Measurements from ENCODE around the gene FHAD1. TPM values are rescaled to one million over a fixed set of nuclear protein-coding genes. Genes with fewer than 3 reads are reported as not detected.

Gene FHAD1
- total and polyA plus RNA-seq, 2 experiments from 2014 or later: 0.13 to 0.68 TPM

DNA sequence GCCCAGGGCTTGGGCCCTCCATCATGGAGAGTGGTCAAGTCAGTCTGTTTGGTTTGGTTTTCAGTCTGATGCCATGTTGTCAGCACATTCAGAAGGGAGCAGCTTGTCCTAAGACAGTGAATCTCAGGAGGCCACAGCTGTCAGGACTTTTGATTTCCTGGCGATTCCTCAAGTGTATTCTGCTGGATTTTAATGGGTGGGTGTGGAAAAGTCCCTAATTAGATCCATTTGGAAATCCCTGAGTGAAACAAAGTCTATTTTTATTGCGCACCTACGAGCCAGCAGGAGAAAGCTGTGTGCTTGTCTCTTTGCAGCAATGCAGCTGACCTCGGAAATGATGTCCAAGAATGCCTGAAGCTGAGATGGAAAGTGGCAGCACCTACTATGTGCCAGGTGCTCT lies 21.6 kb upstream of the FHAD1 start:
- Histone ChIP-seq H3K4me1 (ENCODE audit: insufficient read depth) (no peaks in the 10 kb centered on the region), H3K79me2 (no peaks in the 10 kb centered on the region), H4K20me1 (ENCODE audit: insufficient read depth, poor library complexity, severe bottlenecking) (no peaks in the 10 kb centered on the region), H3K36me3 (replicated peaks; ENCODE audit: insufficient read depth, low read depth) (no peaks in the 10 kb centered on the region), H3K9me2 (replicated peaks; ENCODE audit: insufficient read depth) (no peaks in the 10 kb centered on the region), H3K9me3 (ENCODE audit: low read depth) (no peaks in the 10 kb centered on the region), H3K27ac (no peak overlapping the region), H2AFZ (no peak overlapping the region), H3K4me3 (no peak overlapping the region), H3K27me3 (no peaks in the 10 kb centered on the region), H3K4me2 (no peak overlapping the region)
- 74% methylated on average over 4 of the region's 4 CpGs for WGBS (ENCODE audit: low lambda C conversion rate, missing lambda C conversion rate)
- no peak for DNase-seq (ENCODE audit: low spot score)
- TF ChIP-seq, protein P1, sequence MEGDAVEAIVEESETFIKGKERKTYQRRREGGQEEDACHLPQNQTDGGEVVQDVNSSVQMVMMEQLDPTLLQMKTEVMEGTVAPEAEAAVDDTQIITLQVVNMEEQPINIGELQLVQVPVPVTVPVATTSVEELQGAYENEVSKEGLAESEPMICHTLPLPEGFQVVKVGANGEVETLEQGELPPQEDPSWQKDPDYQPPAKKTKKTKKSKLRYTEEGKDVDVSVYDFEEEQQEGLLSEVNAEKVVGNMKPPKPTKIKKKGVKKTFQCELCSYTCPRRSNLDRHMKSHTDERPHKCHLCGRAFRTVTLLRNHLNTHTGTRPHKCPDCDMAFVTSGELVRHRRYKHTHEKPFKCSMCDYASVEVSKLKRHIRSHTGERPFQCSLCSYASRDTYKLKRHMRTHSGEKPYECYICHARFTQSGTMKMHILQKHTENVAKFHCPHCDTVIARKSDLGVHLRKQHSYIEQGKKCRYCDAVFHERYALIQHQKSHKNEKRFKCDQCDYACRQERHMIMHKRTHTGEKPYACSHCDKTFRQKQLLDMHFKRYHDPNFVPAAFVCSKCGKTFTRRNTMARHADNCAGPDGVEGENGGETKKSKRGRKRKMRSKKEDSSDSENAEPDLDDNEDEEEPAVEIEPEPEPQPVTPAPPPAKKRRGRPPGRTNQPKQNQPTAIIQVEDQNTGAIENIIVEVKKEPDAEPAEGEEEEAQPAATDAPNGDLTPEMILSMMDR (IDR thresholded peaks at IDR 0.05; ENCODE audit: poor library complexity): no peak
- no peak for TF ChIP-seq EZH2 (IDR thresholded peaks at IDR 0.05; ENCODE audit: borderline replicate concordance)
- TF ChIP-seq EZH2phosphoT487 (IDR thresholded peaks at IDR 0.05; ENCODE audit: low read depth, severe bottlenecking, unreplicated experiment): no peak

DNA sequence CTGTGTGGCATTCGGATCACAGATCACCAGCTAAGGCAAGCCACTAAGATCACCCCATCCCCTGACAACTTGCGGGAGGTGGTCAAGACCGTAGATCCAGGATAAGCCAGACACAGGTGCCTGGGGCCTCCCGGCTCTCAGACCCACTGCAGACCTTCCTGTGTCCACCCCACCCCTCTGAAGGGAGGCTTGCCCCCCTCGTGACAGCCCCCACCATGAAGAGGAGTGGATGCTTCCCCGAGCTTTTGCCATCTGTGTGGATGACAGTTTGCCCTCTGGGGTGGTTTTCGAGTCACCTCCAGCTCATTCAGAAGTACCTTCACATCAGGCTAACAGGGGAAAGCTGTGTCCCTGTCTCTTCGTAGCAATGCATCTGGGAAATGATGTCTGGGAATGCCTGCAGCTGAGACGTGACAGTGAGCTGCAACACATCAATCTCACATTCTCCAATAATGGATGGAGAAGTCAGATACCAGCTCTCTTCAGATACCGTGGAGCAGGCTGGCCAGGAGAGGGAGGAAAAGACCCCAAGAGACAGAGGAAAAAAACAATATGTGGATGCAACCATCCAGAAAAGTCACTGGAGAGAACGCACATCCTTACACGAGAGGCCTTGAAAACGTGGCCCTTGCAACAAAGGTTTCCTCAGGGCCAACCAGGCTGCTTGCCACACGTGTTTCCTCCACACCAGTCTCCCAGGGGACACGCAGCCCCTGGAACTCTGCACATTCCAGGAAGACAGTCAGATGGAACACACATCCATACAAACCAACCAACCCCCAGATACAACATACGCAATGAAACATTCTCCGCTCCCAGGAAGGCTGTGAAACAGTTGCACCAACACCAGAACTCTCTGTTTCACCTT lies 20.4 kb upstream of the FHAD1 start:
- no peaks in the 10 kb centered on the region for H3K4me1 ChIP-seq (ENCODE audit: insufficient read depth)

DNA sequence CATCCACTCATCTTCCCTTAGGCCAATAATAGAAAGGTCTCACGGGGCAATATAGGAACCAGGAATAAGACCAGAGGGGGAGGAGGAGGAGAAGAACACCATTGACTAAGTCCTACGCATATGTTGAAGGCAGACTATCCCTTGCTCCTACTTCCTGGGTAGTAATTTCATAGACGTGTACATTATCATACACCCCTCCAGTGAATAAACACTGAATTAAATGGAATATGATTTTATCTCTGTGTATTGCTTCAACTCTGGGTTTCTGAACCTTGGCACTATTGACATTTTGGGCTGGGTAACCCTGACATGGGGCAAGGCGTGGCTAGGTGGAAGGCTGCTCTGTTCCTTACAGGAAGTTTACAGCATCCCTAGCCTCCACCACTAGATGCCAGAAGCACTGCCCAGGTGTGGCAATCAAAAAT lies 17.3 kb upstream of the FHAD1 start:
- H3K4me1 ChIP-seq (ENCODE audit: insufficient read depth): no peaks in the 10 kb centered on the region
- no peaks in the 10 kb centered on the region for H4K20me1 ChIP-seq (ENCODE audit: insufficient read depth, poor library complexity, severe bottlenecking)
- DNase-seq (ENCODE audit: low spot score): no peak
- no peak overlapping the region for H3K4me2 ChIP-seq
- H3K79me2 ChIP-seq: no peaks in the 10 kb centered on the region
- TF ChIP-seq EZH2 (IDR thresholded peaks at IDR 0.05; ENCODE audit: borderline replicate concordance) (no peak), EZH2phosphoT487 (IDR thresholded peaks at IDR 0.05; ENCODE audit: low read depth, severe bottlenecking, unreplicated experiment) (no peak)
- TF ChIP-seq, protein P1 (IDR thresholded peaks at IDR 0.05; ENCODE audit: poor library complexity): no peak
- H3K9me3 ChIP-seq (ENCODE audit: low read depth): no peaks in the 10 kb centered on the region
- H3K27me3 ChIP-seq: no peaks in the 10 kb centered on the region
- H3K36me3 ChIP-seq (replicated peaks; ENCODE audit: insufficient read depth, low read depth): no peaks in the 10 kb centered on the region
- 87% methylated on average over 4 of the region's 4 CpGs for WGBS (ENCODE audit: low lambda C conversion rate, missing lambda C conversion rate)
- H3K27ac ChIP-seq: no peak overlapping the region
- no peak overlapping the region for H2AFZ ChIP-seq
- no peaks in the 10 kb centered on the region for H3K9me2 ChIP-seq (replicated peaks; ENCODE audit: insufficient read depth)
- no peak overlapping the region for H3K4me3 ChIP-seq

More for the DNA sequence above, 20.4 kb upstream of the FHAD1 start:
- H3K79me2 ChIP-seq: no peaks in the 10 kb centered on the region
- no peaks in the 10 kb centered on the region for H3K9me2 ChIP-seq (replicated peaks; ENCODE audit: insufficient read depth)
- H3K27ac ChIP-seq: no peak overlapping the region
- H3K4me3 ChIP-seq: no peak overlapping the region
- WGBS (ENCODE audit: low lambda C conversion rate, missing lambda C conversion rate): 63% methylated on average over 14 of the region's 17 CpGs
- H4K20me1 ChIP-seq (ENCODE audit: insufficient read depth, poor library complexity, severe bottlenecking): no peaks in the 10 kb centered on the region
- H3K36me3 ChIP-seq (replicated peaks; ENCODE audit: insufficient read depth, low read depth): no peaks in the 10 kb centered on the region
- H2AFZ ChIP-seq: no peak overlapping the region
- no peaks in the 10 kb centered on the region for H3K9me3 ChIP-seq (ENCODE audit: low read depth)
- TF ChIP-seq, protein P1 (IDR thresholded peaks at IDR 0.05; ENCODE audit: poor library complexity): no peak
- TF ChIP-seq EZH2phosphoT487 (IDR thresholded peaks at IDR 0.05; ENCODE audit: low read depth, severe bottlenecking, unreplicated experiment): no peak
- no peaks in the 10 kb centered on the region for H3K27me3 ChIP-seq
- no peak overlapping the region for H3K4me2 ChIP-seq
- DNase-seq (ENCODE audit: low spot score): no peak

Measured in hepatocyte (in vitro differentiated cells).